Right hindlimb (tissue), 1 donor: Measurements from ENCODE around the gene SLC12A8.

Experiments used
- DNase-seq: peaks from one replicate; pipeline ENCODE4 v3.0.0-alpha.2; 2018

SLC12A8 gene

GRCh38 chr3:125212509-125213363, at the start of gene SLC12A8:
TSS of gene SLC12A8 (minus strand) at chr3:125212748. CDS start at chr3:125211349, 1,399 bp downstream.
- no peak for DNase-seq

- DNase-seq = no peak
These were observed 49.6 kb upstream of the SLC12A8 start for GRCh38 chr3:125262161-125262560.

GRCh38 chr3:125261031-125261430, 48.5 kb upstream of the SLC12A8 start:
- no peak for DNase-seq

GRCh38 chr3:125260158-125260557, 47.6 kb upstream of the SLC12A8 start:
- DNase-seq = no peak

GRCh38 chr3:125257536-125257935, 45.0 kb upstream of the SLC12A8 start:
- DNase-seq = no peak

- DNase-seq = no peak
These were observed 44.1 kb upstream of the SLC12A8 start for GRCh38 chr3:125256675-125257074.

GRCh38 chr3:125250973-125251372, 38.4 kb upstream of the SLC12A8 start:
- DNase-seq = no peak

GRCh38 chr3:125246237-125246636, 33.7 kb upstream of the SLC12A8 start:
- no peak for DNase-seq

- no peak for DNase-seq
These were observed 33.0 kb upstream of the SLC12A8 start for GRCh38 chr3:125245521-125245920.

- DNase-seq = no peak
These were observed 27.9 kb upstream of the SLC12A8 start for GRCh38 chr3:125240496-125240895.

GRCh38 chr3:125239266-125239665, 26.7 kb upstream of the SLC12A8 start:
- DNase-seq = no peak

- no peak for DNase-seq
These were observed 26.2 kb upstream of the SLC12A8 start for GRCh38 chr3:125238759-125239158.

GRCh38 chr3:125236331-125236903, 23.9 kb upstream of the SLC12A8 start:
- DNase-seq = no peak

GRCh38 chr3:125234831-125235230, 22.3 kb upstream of the SLC12A8 start:
- DNase-seq = no peak

GRCh38 chr3:125232401-125232800, 19.9 kb upstream of the SLC12A8 start:
- DNase-seq = no peak

GRCh38 chr3:125231895-125232294, 19.3 kb upstream of the SLC12A8 start:
- no peak for DNase-seq

GRCh38 chr3:125229707-125230106, 17.2 kb upstream of the SLC12A8 start:
- DNase-seq = no peak

- DNase-seq = no peak
These were observed 16.6 kb upstream of the SLC12A8 start for GRCh38 chr3:125229168-125229567.

GRCh38 chr3:125221831-125222230, 9.3 kb upstream of the SLC12A8 start:
- DNase-seq = no peak

- no peak for DNase-seq
These were observed 8.3 kb upstream of the SLC12A8 start for GRCh38 chr3:125220727-125221429.

GRCh38 chr3:125220183-125220582, 7.6 kb upstream of the SLC12A8 start:
- DNase-seq = no peak

GRCh38 chr3:125219261-125219701, 6.7 kb upstream of the SLC12A8 start:
- no peak for DNase-seq

- no peak for DNase-seq
These were observed 2.2 kb upstream of the SLC12A8 start for GRCh38 chr3:125214738-125215137.
